GF-D8 (cell line): ENCODE measurements around the gene TGM2.

ENCODE experiments used
- DNase-seq: peaks from one replicate; lab custom pipeline; 2025; lab: John Stamatoyannopoulos, UW

Gene TGM2

DNA sequence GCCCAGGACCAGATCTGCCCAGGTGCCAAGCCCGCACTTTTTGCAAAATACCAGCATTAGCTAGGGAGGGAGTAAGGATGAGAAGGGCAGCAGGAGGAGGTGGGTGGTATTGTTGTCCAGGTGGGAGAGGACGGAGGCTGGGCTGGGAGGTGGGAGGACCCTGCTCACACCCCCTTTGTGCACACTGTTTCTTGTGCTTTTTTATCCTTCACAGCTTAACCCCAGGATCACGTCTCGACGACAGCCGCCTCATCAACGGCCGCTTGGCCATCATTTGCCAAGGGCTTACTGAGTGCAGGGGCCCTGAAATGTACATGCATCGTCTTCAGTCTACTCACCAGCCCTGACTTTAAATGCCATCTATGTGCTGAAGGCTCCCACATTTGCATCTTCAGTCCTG is 12.1 kb upstream of the TGM2 start:
- DNase-seq: no peak

GRCh38 chr20:38175304-38176180 is 10.5 kb upstream of the TGM2 start:
- DNase-seq: no peak

GRCh38 chr20:38173237-38174156 is 8.4 kb upstream of the TGM2 start:
- no peak for DNase-seq

GRCh38 chr20:38172408-38172807 is 7.3 kb upstream of the TGM2 start:
- DNase-seq: no peak

DNA sequence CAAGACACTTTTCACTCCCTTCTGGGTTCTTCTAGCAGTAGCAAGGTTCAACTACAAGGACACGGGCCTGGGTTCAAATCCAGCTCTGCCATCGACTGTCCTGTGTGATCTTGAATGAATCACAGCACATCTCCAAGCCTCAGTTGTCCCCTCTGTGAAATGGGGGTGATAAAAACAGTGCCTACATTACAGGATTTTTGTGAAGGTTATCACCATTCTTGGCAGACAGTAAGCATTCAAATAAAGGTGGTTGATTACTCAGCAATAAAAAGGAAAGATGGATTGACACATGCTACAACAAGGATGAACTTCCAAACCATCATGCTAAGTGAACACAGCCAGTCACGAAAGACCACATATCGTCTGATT is 6.6 kb upstream of the TGM2 start:
- DNase-seq: no peak

DNA sequence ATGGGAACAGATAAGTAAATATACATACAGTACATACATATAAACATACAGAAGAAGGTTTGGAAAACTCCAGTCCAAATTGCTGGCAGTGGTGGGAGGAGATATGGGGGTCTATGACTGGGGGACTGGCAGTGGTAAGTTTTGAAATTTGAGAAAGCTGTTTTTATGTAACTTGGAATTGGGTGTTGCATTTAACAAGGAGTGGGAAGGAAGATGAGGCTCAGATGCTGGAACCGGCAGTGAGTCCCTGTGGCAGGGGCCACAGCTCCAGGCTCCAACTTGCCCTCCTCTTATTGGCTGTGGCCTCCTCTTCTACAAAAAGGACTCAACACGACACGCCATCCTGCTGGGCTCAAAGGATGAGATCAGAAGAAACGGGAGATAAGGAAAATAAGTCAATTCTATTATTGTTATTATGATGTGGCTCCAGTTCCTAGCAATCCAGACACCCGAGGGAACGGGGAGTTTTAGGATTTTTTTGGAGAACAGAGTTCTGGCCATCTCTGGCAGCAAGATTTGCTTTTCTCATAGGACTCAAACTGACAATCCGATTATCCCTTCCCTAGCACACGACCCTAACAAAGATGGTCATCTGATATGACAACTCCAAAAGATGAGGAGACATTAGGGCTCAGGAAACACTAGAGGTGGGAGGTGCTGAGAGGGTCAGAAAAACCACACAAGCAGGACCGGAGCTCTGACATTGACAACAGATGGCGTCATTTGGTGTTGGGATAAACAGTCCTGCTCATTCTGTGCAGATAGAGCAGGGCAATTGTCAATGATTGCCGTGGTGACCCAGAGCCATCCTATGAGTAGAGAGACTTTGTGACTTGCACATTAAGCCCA is 6.0 kb upstream of the TGM2 start:
- no peak for DNase-seq

DNA sequence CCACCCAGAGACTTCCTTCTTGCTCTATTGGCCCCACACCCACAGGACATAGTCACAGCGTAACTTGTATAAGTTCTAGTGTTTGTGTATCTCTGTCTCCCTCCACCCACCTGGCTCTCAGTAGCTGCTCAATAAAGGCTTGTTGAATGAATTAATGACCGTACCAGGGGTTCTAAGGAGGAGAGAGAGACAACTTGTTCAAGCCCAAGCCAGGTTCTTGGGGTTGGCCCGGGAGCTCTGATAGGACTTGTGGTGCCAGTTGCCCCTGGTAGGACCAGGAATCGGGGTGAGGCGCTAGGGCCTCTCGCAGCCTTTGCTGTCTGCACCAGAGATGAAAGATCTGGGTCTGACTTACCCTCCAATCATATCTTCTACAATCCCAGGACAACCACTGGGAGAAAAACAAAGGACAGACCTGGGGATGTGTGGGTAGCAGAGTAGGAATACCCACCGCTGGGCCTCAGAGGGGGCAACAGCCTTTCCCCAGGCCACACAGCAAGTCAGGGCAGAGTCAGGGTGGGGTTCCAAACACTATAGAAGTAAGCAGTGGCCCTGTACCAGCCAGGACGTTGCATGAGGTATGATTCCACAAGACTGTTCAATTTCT is 5.3 kb upstream of the TGM2 start:
- no peak for DNase-seq

- no peak for DNase-seq
These were observed 4.6 kb upstream of the TGM2 start for GRCh38 chr20:38169636-38170193.

GRCh38 chr20:38168791-38169589 is 3.9 kb upstream of the TGM2 start:
- DNase-seq: peak; percentile 23

DNA sequence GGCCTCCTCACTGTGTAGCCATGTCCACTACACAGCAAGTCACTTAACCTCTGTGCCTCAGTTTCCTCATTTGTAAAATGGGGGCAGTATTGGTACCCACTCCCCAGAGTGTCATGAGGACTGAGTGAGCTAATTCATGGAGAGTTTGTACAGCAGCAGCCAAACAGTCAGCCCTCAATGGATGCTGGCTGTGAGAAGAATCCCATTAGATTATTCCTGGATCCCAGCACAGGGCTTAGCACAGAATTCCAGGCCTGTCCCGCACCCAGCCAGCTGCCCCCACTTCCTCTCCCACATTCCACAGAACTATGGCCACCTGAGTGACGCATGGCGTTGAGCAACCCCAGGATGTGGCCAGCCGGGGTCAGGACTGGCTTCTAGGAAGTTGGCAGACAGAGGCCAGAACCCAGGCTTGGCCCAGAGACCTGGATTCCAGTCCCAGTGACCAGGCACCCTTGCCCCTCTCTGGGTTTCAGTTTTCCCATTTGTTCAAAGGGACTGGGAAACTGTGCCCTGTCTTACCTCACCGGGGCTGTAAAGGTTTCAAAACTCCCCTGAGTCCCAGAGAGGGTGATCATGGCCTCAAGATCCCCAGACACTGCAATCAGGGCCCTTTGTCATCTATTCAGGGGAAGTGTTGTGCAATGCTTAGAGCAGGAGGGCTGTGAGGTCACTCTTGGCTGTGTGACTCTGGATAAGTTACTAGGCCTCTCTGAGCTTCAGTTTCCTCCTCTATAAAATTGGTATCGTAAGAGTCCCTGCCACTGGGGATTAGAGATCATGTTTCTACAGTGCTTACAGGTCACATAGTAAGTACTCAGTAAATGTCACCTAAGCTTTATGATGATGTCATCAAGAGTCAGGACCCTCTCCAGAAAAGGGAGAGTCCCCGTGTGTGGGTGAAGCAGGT is 3.0 kb upstream of the TGM2 start:
- peak; percentile 45 for DNase-seq

DNA sequence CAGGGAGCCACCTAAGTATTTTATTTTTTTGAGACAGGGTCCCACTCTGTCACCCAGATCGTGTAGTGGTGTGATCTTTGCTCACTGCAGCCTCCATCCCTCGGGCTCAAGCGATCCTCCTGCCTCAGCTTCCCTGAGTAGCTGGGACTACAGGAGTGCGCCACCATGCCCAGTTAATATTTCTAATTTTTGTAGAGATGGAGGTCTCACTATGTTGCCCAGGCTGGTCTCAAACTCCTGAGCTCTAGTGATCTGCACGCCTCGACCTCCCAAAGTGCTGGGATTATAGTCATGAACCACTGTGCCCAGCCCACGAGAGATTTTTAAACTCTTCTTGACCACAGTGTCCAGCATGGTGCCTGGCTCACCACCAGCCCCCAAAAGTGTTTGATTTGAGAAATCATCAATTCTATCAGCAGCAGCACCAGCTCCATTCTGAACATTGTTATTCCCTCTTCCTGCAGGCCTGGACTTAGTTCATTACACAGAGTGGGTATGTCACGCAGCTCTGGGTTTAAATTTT is 2.3 kb upstream of the TGM2 start:
- no peak for DNase-seq

DNA sequence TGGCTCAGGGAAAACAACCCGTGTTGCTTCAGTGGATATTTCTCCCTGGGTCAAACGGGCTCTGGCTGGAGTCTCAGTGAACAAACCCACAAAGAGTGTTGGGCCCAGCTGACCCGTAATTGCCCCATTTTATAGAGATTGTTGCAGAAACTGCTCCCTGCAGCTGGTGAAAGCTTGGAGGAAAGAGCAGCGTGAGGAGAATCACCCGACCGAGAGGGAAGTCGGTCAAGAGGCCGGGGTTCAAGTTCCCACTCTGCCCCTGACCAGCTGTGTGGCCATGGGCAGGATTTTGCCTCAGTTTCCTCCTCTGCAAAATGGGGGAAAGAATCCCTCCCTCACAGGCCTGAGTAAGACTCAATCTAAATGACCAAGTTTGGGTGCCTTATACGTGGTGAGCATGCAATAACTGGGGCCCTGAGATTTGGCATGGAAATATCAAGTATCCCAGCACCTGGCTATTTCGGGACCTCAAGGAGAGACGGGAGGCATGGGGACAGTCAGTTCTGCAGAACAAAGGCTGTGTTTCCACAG is 1.7 kb upstream of the TGM2 start:
- DNase-seq: no peak

- DNase-seq: no peak
These were observed 1.1 kb upstream of the TGM2 start for GRCh38 chr20:38165966-38166702.

GRCh38 chr20:38164624-38165088 is 414 bp downstream of the TGM2 start:
- DNase-seq: no peak

DNA sequence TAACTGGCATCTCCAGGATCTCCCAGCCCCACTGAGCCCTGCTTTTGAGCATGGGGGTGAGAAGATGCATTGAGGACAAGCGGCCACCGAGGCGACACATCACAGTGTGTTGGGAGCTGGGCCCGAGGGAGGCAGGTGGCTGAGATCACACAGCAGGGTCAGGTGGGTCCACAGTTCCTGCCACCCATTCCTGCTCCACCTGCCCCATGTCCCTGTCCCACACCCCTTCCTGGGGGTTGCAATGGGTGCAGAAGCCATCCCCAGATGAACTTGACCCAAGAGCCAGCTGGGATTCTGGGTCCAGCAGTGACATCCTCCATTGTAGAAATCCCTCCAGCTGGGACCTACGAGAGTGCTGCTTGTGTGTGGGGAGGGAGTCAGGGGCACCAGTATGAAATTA is 1.0 kb downstream of the TGM2 start:
- no peak for DNase-seq

GRCh38 chr20:38162878-38163875 is 1.9 kb downstream of the TGM2 start:
- DNase-seq: no peak

GRCh38 chr20:38162149-38162548 is 2.9 kb downstream of the TGM2 start:
- no peak for DNase-seq
